HepG2 (cell line): ENCODE results near the gene JPH4. TPM values are rescaled to one million over a fixed set of nuclear protein-coding genes. Genes with fewer than 3 reads are reported as not detected.
A peak's percentile ranks its signal among the peaks of the same experiment; 100 is the strongest.

Source experiments
- KDM3A ChIP-seq: IDR thresholded peaks from 2 replicates; pipeline ENCODE4 v1.6.1; 2018; ENCODE audit warnings: low read depth, missing compliant biosample characterization
- LCORL ChIP-seq, 2 experiments: fragments of 450-650 bp in 1 of 2; sonication (generic) in 1 of 2; formaldehyde crosslinking in 1 of 2; IDR thresholded peaks; 2 replicates each; pipeline versions ENCODE4 v1.5.0 to v1.6.1; 2017 to 2020; ENCODE audit warnings: antibody characterized with exemption in 1 of 2, missing genetic modification reagents in 1 of 2
- RARA ChIP-seq: IDR thresholded peaks from 2 replicates; pipeline ENCODE4 v1.6.1; 2016; ENCODE audit warnings: missing genetic modification reagents, missing compliant biosample characterization
- ZNF335 ChIP-seq: sonication (generic); formaldehyde crosslinking; IDR thresholded peaks from 2 replicates; pipeline ENCODE4 v1.4.0; 2020; ENCODE audit warnings: missing genetic modification reagents
- ZNF383 ChIP-seq: sonication (generic); formaldehyde crosslinking; IDR thresholded peaks from 2 replicates; pipeline ENCODE4 v1.4.0; 2020; ENCODE audit warnings: missing genetic modification reagents, mild to moderate bottlenecking, borderline replicate concordance
- ZNF44 ChIP-seq: sonication (generic); formaldehyde crosslinking; IDR thresholded peaks from 2 replicates; pipeline ENCODE4 v1.5.1; 2020; ENCODE audit warnings: mild to moderate bottlenecking, missing genetic modification reagents
- ZNF777 ChIP-seq: sonication (generic); formaldehyde crosslinking; IDR thresholded peaks from 2 replicates; pipeline ENCODE4 v1.4.0; 2020; ENCODE audit warnings: missing genetic modification reagents
- polyA plus RNA-seq, 8 experiments: library from polyadenylated mRNA; depleted of rRNA in 3 of 8; stranded (reverse) in 7 of 8; unstranded in 1 of 8; fragments of >200 nt; fragmentation: Illumina TruSeq in 4 of 8; extraction: Trizol in 4 of 8; gene quantifications; 2 replicates each; pipeline versions ENCODE4 v1.2.1 to v1.2.3, GENCODE V29; 2011 to 2016; ENCODE audit warnings: low read depth in 4 of 8, missing spikeins in 1 of 8, mixed read lengths in 1 of 8; ENCODE audit not compliant: insufficient read depth in 1 of 8
- total RNA-seq, 5 experiments: library from RNA; depleted of rRNA; stranded (reverse); fragments of >200 nt; fragmentation: Illumina TruSeq; extraction: Trizol; gene quantifications; 2 replicates each; pipeline ENCODE4 v1.2.3, GENCODE V29; 2016; ENCODE audit warnings: low read depth in 1 of 5
- TF ChIP-seq, protein P1 (sequence below): sonication (generic); formaldehyde crosslinking; IDR thresholded peaks from 2 replicates; pipeline ENCODE4 v1.5.0; 2020; ENCODE audit warnings: mild to moderate bottlenecking, missing genetic modification reagents
- TF ChIP-seq, protein P2 (sequence below): sonication (generic); formaldehyde crosslinking; IDR thresholded peaks from 2 replicates; pipeline ENCODE4 v1.9.0; 2022; ENCODE audit warnings: low read depth, missing genetic modification reagents
- TF ChIP-seq, protein P3 (sequence below): sonication (generic); formaldehyde crosslinking; IDR thresholded peaks from 2 replicates; pipeline ENCODE4 v1.4.0; 2020; ENCODE audit warnings: missing genetic modification reagents
- TF ChIP-seq, protein P4 (sequence below): sonication (generic); formaldehyde crosslinking; IDR thresholded peaks from 2 replicates; pipeline ENCODE4 v1.4.0; 2020; ENCODE audit warnings: mild to moderate bottlenecking, missing genetic modification reagents
- TF ChIP-seq, protein P5 (sequence below): sonication (generic); formaldehyde crosslinking; IDR thresholded peaks from 2 replicates; pipeline ENCODE4; 2020; ENCODE audit warnings: missing genetic modification reagents, mild to moderate bottlenecking, borderline replicate concordance

Gene JPH4
- total and polyA plus RNA-seq, 2 of the 13 experiments (the other 11 are each of a cell fraction or from before 2014, with no cell fraction given), result 0.08 to 0.22 TPM

DNA sequence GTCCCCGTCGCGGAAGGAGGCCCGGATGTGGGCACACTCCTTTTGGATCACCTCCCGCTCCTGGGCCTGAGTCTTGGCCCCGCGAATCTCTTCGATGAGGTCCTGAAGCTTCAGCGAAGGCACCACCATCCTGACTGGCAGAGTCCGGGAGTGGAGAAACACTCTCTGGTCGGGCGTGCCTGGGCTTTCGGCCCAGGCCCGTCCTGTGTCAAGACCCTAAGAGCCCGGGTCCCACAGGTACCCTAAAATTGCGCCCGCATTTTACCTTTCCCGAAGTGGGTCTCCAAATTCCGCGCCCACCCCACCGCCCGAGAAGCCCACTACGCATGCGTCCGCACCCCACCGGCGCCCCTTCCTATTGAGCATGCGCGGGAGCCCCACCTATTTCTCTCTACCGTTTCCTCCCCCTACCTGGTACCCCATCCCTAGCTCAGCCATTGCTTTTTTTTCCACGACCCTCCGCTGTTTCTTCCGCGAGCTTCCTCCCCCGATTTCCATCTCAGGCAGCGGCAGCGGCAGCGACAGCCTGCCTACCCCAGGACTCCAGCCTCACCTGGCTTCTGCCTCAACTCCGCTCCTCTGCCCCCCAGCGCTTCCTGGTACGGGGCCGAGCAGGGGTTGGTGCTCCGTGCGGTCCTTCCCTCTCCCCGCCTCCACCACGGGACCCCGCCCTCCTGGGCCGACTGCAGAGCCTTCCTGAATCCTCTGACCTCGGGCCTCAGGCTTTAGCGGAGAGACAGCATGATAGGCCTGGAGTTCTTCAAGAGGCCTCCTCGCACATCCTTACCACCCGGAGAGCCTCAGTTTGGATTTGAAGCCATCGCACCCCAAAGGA lies 11.2 kb downstream of the JPH4 start, which contains the start of gene AP1G2 (continued):
- TF ChIP-seq, protein P1, sequence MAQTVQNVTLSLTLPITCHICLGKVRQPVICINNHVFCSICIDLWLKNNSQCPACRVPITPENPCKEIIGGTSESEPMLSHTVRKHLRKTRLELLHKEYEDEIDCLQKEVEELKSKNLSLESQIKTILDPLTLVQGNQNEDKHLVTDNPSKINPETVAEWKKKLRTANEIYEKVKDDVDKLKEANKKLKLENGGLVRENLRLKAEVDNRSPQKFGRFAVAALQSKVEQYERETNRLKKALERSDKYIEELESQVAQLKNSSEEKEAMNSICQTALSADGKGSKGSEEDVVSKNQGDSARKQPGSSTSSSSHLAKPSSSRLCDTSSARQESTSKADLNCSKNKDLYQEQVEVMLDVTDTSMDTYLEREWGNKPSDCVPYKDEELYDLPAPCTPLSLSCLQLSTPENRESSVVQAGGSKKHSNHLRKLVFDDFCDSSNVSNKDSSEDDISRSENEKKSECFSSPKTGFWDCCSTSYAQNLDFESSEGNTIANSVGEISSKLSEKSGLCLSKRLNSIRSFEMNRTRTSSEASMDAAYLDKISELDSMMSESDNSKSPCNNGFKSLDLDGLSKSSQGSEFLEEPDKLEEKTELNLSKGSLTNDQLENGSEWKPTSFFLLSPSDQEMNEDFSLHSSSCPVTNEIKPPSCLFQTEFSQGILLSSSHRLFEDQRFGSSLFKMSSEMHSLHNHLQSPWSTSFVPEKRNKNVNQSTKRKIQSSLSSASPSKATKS, result no peak
- TF ChIP-seq ZNF44 (CRISPR knock-in tag) (no peak; the same call in 1 of the 2 replicates), KDM3A (peak; percentile 94), LCORL (IDR thresholded peaks at IDR 0.05) (0 out of 2 replicates have a peak, but pooled peaks have one; percentile 43), LCORL (CRISPR knock-in tag; IDR thresholded peaks at IDR 0.05) (peak; percentile 88), ZNF383 (CRISPR knock-in tag) (peak; percentile 78; the same call in 1 of the 2 replicates), ZNF335 (peak; percentile 88), ZNF777 (CRISPR knock-in tag) (peak; percentile 45; the same call in 1 of the 2 replicates), RARA (CRISPR knock-in tag) (peak; percentile 78)
- TF ChIP-seq, protein P2, sequence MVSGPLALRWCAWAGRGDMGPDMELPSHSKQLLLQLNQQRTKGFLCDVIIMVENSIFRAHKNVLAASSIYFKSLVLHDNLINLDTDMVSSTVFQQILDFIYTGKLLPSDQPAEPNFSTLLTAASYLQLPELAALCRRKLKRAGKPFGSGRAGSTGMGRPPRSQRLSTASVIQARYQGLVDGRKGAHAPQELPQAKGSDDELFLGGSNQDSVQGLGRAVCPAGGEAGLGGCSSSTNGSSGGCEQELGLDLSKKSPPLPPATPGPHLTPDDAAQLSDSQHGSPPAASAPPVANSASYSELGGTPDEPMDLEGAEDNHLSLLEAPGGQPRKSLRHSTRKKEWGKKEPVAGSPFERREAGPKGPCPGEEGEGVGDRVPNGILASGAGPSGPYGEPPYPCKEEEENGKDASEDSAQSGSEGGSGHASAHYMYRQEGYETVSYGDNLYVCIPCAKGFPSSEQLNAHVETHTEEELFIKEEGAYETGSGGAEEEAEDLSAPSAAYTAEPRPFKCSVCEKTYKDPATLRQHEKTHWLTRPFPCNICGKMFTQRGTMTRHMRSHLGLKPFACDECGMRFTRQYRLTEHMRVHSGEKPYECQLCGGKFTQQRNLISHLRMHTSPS (CRISPR knock-in tag), result peak; percentile 82
- TF ChIP-seq, protein P3, sequence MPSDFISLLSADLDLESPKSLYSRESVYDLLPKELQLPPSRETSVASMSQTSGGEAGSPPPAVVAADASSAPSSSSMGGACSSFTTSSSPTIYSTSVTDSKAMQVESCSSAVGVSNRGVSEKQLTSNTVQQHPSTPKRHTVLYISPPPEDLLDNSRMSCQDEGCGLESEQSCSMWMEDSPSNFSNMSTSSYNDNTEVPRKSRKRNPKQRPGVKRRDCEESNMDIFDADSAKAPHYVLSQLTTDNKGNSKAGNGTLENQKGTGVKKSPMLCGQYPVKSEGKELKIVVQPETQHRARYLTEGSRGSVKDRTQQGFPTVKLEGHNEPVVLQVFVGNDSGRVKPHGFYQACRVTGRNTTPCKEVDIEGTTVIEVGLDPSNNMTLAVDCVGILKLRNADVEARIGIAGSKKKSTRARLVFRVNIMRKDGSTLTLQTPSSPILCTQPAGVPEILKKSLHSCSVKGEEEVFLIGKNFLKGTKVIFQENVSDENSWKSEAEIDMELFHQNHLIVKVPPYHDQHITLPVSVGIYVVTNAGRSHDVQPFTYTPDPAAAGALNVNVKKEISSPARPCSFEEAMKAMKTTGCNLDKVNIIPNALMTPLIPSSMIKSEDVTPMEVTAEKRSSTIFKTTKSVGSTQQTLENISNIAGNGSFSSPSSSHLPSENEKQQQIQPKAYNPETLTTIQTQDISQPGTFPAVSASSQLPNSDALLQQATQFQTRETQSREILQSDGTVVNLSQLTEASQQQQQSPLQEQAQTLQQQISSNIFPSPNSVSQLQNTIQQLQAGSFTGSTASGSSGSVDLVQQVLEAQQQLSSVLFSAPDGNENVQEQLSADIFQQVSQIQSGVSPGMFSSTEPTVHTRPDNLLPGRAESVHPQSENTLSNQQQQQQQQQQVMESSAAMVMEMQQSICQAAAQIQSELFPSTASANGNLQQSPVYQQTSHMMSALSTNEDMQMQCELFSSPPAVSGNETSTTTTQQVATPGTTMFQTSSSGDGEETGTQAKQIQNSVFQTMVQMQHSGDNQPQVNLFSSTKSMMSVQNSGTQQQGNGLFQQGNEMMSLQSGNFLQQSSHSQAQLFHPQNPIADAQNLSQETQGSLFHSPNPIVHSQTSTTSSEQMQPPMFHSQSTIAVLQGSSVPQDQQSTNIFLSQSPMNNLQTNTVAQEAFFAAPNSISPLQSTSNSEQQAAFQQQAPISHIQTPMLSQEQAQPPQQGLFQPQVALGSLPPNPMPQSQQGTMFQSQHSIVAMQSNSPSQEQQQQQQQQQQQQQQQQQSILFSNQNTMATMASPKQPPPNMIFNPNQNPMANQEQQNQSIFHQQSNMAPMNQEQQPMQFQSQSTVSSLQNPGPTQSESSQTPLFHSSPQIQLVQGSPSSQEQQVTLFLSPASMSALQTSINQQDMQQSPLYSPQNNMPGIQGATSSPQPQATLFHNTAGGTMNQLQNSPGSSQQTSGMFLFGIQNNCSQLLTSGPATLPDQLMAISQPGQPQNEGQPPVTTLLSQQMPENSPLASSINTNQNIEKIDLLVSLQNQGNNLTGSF (CRISPR knock-in tag), result peak; percentile 11
- TF ChIP-seq, protein P4, sequence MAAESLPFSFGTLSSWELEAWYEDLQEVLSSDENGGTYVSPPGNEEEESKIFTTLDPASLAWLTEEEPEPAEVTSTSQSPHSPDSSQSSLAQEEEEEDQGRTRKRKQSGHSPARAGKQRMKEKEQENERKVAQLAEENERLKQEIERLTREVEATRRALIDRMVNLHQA (CRISPR knock-in tag), result no peak
- TF ChIP-seq, protein P5, sequence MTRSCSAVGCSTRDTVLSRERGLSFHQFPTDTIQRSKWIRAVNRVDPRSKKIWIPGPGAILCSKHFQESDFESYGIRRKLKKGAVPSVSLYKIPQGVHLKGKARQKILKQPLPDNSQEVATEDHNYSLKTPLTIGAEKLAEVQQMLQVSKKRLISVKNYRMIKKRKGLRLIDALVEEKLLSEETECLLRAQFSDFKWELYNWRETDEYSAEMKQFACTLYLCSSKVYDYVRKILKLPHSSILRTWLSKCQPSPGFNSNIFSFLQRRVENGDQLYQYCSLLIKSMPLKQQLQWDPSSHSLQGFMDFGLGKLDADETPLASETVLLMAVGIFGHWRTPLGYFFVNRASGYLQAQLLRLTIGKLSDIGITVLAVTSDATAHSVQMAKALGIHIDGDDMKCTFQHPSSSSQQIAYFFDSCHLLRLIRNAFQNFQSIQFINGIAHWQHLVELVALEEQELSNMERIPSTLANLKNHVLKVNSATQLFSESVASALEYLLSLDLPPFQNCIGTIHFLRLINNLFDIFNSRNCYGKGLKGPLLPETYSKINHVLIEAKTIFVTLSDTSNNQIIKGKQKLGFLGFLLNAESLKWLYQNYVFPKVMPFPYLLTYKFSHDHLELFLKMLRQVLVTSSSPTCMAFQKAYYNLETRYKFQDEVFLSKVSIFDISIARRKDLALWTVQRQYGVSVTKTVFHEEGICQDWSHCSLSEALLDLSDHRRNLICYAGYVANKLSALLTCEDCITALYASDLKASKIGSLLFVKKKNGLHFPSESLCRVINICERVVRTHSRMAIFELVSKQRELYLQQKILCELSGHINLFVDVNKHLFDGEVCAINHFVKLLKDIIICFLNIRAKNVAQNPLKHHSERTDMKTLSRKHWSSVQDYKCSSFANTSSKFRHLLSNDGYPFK (CRISPR knock-in tag), result peak; percentile 89; the same call in 1 of the 2 replicates
